SK-N-MC (cell line): Measurements from ENCODE around the gene CLSTN2.

ENCODE experiments used
- DNase-seq: peaks from one replicate; pipeline ENCODE4 v3.0.0-alpha.2; 2011; ENCODE audit warnings: low read depth, low spot score
- H3K27ac ChIP-seq: fragments of 200-600 bp; sonication (generic); 2 replicates; pipeline ENCODE4 v1.5.1; 2016; ENCODE audit warnings: mixed run types
- H3K36me3 ChIP-seq: fragments of 200-600 bp; sonication (generic); 2 replicates; pipeline ENCODE4 v1.6.1; 2017; ENCODE audit warnings: antibody characterized with exemption, low read length, mixed read lengths; ENCODE audit not compliant: insufficient read depth
- H3K4me3 ChIP-seq: fragments of 200-600 bp; sonication (generic); 2 replicates; pipeline ENCODE4 v1.5.1; 2016
- H3K9ac ChIP-seq: fragments of 200-600 bp; sonication (generic); 2 replicates; pipeline ENCODE4 v1.8.0; 2017; ENCODE audit warnings: mixed run types, mixed read lengths; ENCODE audit not compliant: insufficient read length
- H3K9me3 ChIP-seq: fragments of 200-600 bp; sonication (generic); 2 replicates; pipeline ENCODE4 v1.6.1; 2017; ENCODE audit warnings: low read depth, mild to moderate bottlenecking, antibody characterized with exemption, low read length, moderate library complexity, mixed read lengths
- EZH2 ChIP-seq: fragments of 200-600 bp; sonication (generic); IDR thresholded peaks from one replicate; pipeline ENCODE4 v1.6.1; 2017; ENCODE audit warnings: antibody characterized with exemption
- FOXP2 ChIP-seq: optimal IDR thresholded peaks from 2 replicates; pipeline ENCODE3; 2011; ENCODE audit warnings: mild to moderate bottlenecking, moderate library complexity; ENCODE audit not compliant: insufficient read depth; ENCODE audit errors: extremely low read length, control extremely low read depth
- POLR2AphosphoS5 ChIP-seq: IDR thresholded peaks from 2 replicates; pipeline ENCODE4 v1.6.1; 2012; ENCODE audit warnings: mild to moderate bottlenecking, low read depth, low read length, borderline replicate concordance

The CLSTN2 gene

DNA sequence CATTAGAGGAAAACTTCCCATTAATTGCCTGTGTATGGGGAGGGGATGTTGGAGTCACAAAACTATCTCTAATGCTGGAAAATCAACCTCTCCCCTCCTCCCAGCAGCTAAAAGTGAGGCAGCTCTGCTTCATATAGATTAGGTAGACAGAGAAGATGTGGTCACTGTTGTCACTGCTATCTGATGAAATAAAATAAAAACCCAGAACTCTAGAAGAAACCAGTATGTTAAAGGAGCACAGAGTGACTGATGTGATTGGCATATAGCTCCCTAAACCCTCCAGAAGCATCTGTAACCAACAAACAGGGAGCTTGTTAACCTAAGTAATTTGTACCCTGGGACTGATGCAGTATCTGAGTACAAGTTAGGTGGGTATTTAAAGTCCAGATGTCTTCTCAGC lies 531.0 kb downstream of the CLSTN2 start:
- TF ChIP-seq FOXP2 (no peak), POLR2AphosphoS5 (no peak), EZH2 (no peak)
- no peak overlapping the region for H3K4me3 ChIP-seq
- no peak overlapping the region for H3K9ac ChIP-seq

DNA sequence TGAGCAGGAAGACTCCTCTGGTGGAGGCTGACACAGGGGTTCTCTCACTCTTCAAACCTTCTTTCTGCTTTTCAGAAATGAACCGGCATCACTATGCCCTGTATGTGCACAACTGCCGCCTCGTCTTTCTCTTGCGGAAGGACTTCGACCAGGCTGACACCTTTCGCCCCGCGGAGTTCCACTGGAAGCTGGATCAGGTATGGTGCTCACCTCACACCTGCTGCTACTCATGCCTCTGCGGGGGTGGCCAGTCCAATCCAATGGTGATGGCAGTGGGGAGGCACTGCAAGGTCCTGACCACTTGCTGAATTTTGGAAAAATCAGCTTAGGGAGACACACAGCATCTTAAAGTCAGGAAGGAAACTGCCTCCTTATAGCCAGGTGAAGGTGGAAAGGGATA lies 531.5 kb downstream of the CLSTN2 start:
- Histone ChIP-seq H3K9ac (no peak overlapping the region), H3K27ac (no peak overlapping the region), H3K9me3 (no peaks in the 10 kb centered on the region), H3K36me3 (peaks cover 16% of the 10 kb centered on the region), H3K4me3 (no peak overlapping the region)
- TF ChIP-seq FOXP2: no peak
- no peak for TF ChIP-seq POLR2AphosphoS5
- TF ChIP-seq EZH2: no peak
- DNase-seq: no peak

More for the DNA sequence above, 531.0 kb downstream of the CLSTN2 start:
- H3K9me3 ChIP-seq: no peaks in the 10 kb centered on the region
- peaks cover 19% of the 10 kb centered on the region for H3K36me3 ChIP-seq
- no peak overlapping the region for H3K27ac ChIP-seq
- DNase-seq: no peak

DNA sequence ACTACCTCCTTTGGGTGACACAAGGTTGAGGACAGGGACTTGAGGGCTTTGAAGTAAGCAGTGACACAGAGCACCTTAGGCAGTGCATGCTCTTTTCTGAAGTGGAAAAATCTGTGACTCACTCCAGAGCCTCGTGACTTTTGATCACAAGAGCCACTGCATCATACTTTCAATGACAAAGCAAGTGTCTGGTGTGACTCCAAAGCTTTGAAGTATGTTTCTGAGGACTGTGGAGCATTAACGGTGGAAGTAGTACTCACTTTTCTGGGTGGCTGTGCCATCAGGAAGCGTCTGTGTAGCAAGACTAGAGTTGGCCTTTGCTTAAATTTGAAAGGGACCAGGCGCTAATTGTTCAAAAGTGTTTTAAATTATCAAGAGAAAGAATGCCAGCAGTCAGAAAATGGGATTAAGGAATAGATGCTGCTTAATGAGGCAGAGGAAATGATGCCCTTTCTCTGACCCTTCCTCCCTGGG lies 532.2 kb downstream of the CLSTN2 start:
- Histone ChIP-seq H3K4me3 (no peak overlapping the region), H3K27ac (no peak overlapping the region), H3K9ac (no peak overlapping the region), H3K36me3 (peaks cover 12% of the 10 kb centered on the region), H3K9me3 (no peaks in the 10 kb centered on the region)
- TF ChIP-seq EZH2 (no peak), FOXP2 (no peak), POLR2AphosphoS5 (no peak)
- no peak for DNase-seq

DNA sequence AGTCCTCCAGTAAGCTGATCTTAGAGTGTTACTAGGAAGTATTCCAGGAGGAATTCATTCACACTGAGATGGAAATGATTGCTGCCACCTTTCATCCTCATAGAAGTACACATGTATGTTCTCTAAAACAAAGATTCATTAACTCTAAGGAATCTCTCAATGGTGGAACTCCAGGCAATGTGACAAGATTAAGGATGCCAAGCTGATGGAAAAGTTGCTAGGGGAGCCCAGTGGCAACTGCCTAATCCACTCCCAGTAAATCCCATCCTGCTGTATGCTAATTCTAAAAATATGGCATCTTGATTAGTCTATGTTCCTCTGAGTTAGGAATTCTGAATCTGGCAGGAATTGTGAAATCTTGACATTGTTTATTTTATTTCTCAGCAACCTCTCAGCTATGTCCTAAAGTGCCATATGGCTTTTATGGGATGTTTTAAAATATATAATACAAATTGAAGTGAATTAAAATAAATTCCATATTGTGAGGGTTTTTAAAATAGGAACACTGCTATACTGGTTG lies 532.9 kb downstream of the CLSTN2 start:
- no peak for DNase-seq
- Histone ChIP-seq H3K27ac (no peak overlapping the region), H3K9me3 (no peaks in the 10 kb centered on the region), H3K36me3 (peaks cover 12% of the 10 kb centered on the region), H3K9ac (no peak overlapping the region), H3K4me3 (no peak overlapping the region)
- TF ChIP-seq FOXP2 (no peak), POLR2AphosphoS5 (no peak), EZH2 (no peak)

DNA sequence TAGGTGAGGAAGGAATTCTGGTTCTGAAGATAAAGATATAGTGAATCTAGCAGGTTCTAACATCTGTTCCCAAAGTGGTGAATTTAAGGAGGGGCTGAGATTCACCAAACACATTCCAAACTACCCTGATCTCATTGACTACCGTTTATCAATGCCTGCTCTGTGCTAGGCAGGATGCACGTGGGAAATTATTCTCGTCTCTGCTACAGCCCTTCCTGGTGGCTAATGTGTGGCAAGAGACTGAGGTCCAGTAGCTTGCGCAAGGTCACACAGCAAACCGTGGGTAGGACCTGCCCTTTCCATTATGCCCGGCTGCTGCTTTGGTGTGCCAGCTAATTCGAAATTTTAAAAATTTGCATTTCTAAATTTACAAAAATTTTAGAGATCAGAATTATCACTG lies 533.4 kb downstream of the CLSTN2 start:
- TF ChIP-seq FOXP2: no peak
- no peak for TF ChIP-seq POLR2AphosphoS5
- no peak for TF ChIP-seq EZH2
- Histone ChIP-seq H3K27ac (no peak overlapping the region), H3K4me3 (no peak overlapping the region), H3K9ac (no peak overlapping the region), H3K9me3 (no peaks in the 10 kb centered on the region), H3K36me3 (peaks cover 12% of the 10 kb centered on the region)
- DNase-seq: no peak

DNA sequence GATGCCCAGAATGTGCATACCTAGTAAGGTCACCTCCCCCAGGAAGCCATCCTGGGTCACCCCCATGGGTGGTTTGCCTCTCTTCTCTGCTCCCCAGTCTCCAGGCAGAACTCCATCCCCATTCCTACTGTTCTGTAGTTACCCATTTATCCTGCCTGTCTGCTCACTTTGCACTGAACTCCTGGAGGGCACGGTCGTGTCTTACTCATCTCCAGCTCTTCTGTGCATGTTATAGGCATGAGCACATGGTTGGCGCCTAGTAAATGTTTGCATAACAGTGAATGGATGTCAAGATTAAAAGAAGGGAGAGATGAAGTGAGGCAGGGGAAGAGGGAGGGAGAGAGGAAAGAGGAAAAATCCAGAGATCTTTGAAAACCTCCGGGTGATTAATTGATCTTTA lies 534.5 kb downstream of the CLSTN2 start:
- H3K36me3 ChIP-seq: peaks cover 12% of the 10 kb centered on the region
- DNase-seq: no peak
- no peak overlapping the region for H3K9ac ChIP-seq
- TF ChIP-seq EZH2 (no peak), POLR2AphosphoS5 (no peak), FOXP2 (no peak)
- H3K4me3 ChIP-seq: no peak overlapping the region
- H3K27ac ChIP-seq: no peak overlapping the region
- H3K9me3 ChIP-seq: no peaks in the 10 kb centered on the region

DNA sequence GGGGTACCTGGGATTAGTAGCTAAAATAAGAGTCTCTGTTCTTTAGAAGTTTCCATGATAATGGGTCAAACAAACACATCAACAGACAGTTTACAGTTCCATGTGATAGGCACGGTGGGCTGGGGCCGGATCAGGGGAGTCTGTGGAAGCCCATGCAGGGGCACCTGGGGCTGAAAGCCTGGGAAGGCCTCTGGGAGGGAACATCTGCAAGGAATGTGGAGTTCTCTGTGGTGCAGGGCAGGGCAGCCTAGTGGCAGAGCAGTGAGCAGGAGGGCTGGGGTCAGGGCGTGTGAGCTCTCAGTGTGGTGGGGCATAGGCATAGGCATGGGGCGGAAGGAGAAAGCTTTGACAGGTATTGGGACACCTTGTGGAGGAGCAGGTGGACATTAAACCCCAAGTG lies 535.2 kb downstream of the CLSTN2 start:
- Histone ChIP-seq H3K36me3 (peaks cover 12% of the 10 kb centered on the region), H3K4me3 (no peak overlapping the region), H3K9me3 (no peaks in the 10 kb centered on the region), H3K27ac (no peak overlapping the region), H3K9ac (no peak overlapping the region)
- TF ChIP-seq EZH2 (no peak), POLR2AphosphoS5 (no peak), FOXP2 (no peak)
- DNase-seq: no peak

DNA sequence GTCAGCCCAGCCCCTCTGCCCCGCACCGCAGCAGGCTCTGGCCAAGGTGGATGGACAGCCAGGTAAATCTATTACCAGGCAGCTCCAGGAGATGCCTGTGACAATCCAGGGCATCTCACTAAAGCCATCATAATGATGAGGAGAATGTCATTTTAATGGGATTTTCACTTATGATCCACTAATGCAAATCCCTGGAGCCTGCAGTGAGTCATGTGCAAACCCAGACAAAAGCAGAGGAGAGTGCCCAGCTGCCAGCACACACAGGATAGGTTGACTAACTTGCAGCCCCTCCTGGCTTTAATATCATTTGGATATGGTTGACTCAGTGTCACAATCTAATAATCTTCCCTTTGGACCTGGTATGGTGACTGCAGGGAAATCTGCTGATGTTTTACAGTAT lies 536.0 kb downstream of the CLSTN2 start:
- Histone ChIP-seq H3K9ac (no peak overlapping the region), H3K9me3 (no peaks in the 10 kb centered on the region), H3K27ac (no peak overlapping the region), H3K36me3 (peaks cover 12% of the 10 kb centered on the region), H3K4me3 (no peak overlapping the region)
- no peak for DNase-seq
- no peak for TF ChIP-seq POLR2AphosphoS5
- no peak for TF ChIP-seq EZH2
- TF ChIP-seq FOXP2: no peak
